GM12875 (cell line): ENCODE results near the gene SDK1.

Experiments used
- H3K4me3 ChIP-seq: one replicate; pipeline ENCODE4 v1.5.1; 2011; ENCODE audit warnings: low read depth, low read length, control low read depth
- CTCF ChIP-seq: IDR thresholded peaks from 2 replicates; pipeline ENCODE4 v1.5.1; 2011; ENCODE audit warnings: low read depth, mild to moderate bottlenecking, control low read depth, inconsistent platforms, low read length, moderate library complexity, borderline replicate concordance; ENCODE audit not compliant: insufficient read depth

Gene SDK1

GRCh38 chr7:4003503-4003902 is 702.5 kb downstream of the SDK1 start:
- no peak overlapping the region for H3K4me3 ChIP-seq
- TF ChIP-seq CTCF: no peak

- no peak for TF ChIP-seq CTCF
- no peak overlapping the region for H3K4me3 ChIP-seq
Observed at GRCh38 chr7:4006687-4007086, 705.6 kb downstream of the SDK1 start.

GRCh38 chr7:4009211-4010060 is 708.4 kb downstream of the SDK1 start:
- no peak overlapping the region for H3K4me3 ChIP-seq
- TF ChIP-seq CTCF: no peak

GRCh38 chr7:4010061-4010605 is 709.1 kb downstream of the SDK1 start:
- no peak for TF ChIP-seq CTCF

GRCh38 chr7:4010923-4011656 is 710.0 kb downstream of the SDK1 start:
- TF ChIP-seq CTCF: no peak

More at GRCh38 chr7:4010061-4010605, 709.1 kb downstream of the SDK1 start:
- no peak overlapping the region for H3K4me3 ChIP-seq

GRCh38 chr7:4013793-4014192 is 712.7 kb downstream of the SDK1 start:
- no peak for TF ChIP-seq CTCF
- no peak overlapping the region for H3K4me3 ChIP-seq

More at GRCh38 chr7:4010923-4011656, 710.0 kb downstream of the SDK1 start:
- H3K4me3 ChIP-seq: no peak overlapping the region
